Transverse colon (tissue), 4 donors: Measurements from ENCODE around the gene DCLRE1C. TPM values are rescaled to one million over a fixed set of nuclear protein-coding genes. Genes with fewer than 3 reads are reported as not detected.

Source experiments
- DNase-seq: peaks from one replicate; pipeline ENCODE4 v3.0.0-alpha.2; 2019
- H3K27ac ChIP-seq, 4 donors: fragments of 200-600 bp; sonication (generic); 2 replicates each; pipeline ENCODE4 v1.5.1; 2016 to 2018; ENCODE audit warnings: inconsistent platforms in 4 of 4
- H3K27me3 ChIP-seq: fragments of 200-600 bp; sonication (generic); 2 replicates; pipeline ENCODE4 v1.5.1; 2017; ENCODE audit warnings: inconsistent platforms
- H3K36me3 ChIP-seq, 4 donors: fragments of 200-600 bp; sonication (generic); 2 replicates each; pipeline ENCODE4 v1.5.1; 2017 to 2019; ENCODE audit warnings: inconsistent platforms in 4 of 4
- H3K4me1 ChIP-seq, 4 donors: fragments of 200-600 bp; sonication (generic); 2 replicates each; pipeline ENCODE4 v1.5.1; 2017 to 2020; ENCODE audit warnings: inconsistent platforms in 4 of 4
- H3K4me3 ChIP-seq, 4 donors: fragments of 200-600 bp; sonication (generic); 1 replicate in 1 of 4; 2 replicates in 3 of 4; pipeline versions ENCODE4 v1.5.1 to v1.6.1; 2017 to 2019; ENCODE audit warnings: inconsistent platforms in 4 of 4
- H3K9me3 ChIP-seq, 2 donors: fragments of 200-600 bp; sonication (generic); 2 replicates each; pipeline ENCODE4 v1.5.1; 2017 to 2019; ENCODE audit warnings: inconsistent platforms in 2 of 2
- CTCF ChIP-seq, 5 experiments: fragments of 200-600 bp in 3 of 5; fragments of 450-650 bp in 2 of 5; sonication (generic) in 3 of 5; IDR thresholded peaks; 1 replicate in 2 of 5; 2 replicates in 3 of 5; pipeline ENCODE4 v1.5.1; 2016 to 2017; ENCODE audit warnings: antibody characterized with exemption in 5 of 5, inconsistent platforms in 3 of 5, mild to moderate bottlenecking in 2 of 5, moderate library complexity in 1 of 5
- EP300 ChIP-seq: sonication (generic); formaldehyde crosslinking; IDR thresholded peaks from one replicate; pipeline ENCODE4 v1.6.1; 2017; ENCODE audit warnings: antibody characterized with exemption, low read depth
- POLR2A ChIP-seq: fragments of 450-650 bp; IDR thresholded peaks from one replicate; pipeline ENCODE4 v1.6.1; 2016; ENCODE audit warnings: antibody characterized with exemption, mild to moderate bottlenecking, moderate library complexity
- POLR2AphosphoS5 ChIP-seq, 3 donors: sonication (generic); formaldehyde crosslinking; IDR thresholded peaks; one replicate each; pipeline ENCODE4 v1.6.1; 2016; ENCODE audit warnings: antibody characterized with exemption in 3 of 3
- WGBS, 2 donors: methylation state at CpG; one replicate each; pipeline ENCODE4 v1.1.5; 2018; ENCODE audit warnings: low coverage in 1 of 2; 5-methylcytosine and 5-hydroxymethylcytosine counted together
- in situ Hi-C, 4 donors: fragments of 200-750 bp; cut with MboI; loops; one replicate each; pipeline versions ENCODE4 v1.15.0 to v1.15.1; 2017; ENCODE audit warnings: low sequenced_read_pairs in 3 of 4, low pct_ligation_motif_present in 1 of 4, low pct_unique_long_range_greater_than_20kb in 1 of 4
- intact Hi-C: fragments of 100-400 bp; cut with DNase I; formaldehyde crosslinking; loops from one replicate; pipeline ENCODE4 v1.15.1; 2023; ENCODE audit warnings: low total_unique reads
- total RNA-seq, 4 donors: library from RNA; depleted of rRNA; stranded (reverse); fragments of >200 nt; gene quantifications; one replicate each; pipeline ENCODE4 v1.1.0, GENCODE V29; 2016

The DCLRE1C gene
- total RNA-seq, 4 donors from 2014 or later = 10.0 to 61.3 (median 13.8) TPM

GRCh38 chr10:14936584-14936983, 17.3 kb downstream of the DCLRE1C start:
- Histone ChIP-seq H3K36me3 (peaks cover 0 to 24% (median 8%) of the 10 kb centered on the region in 4 donors), H3K27ac (no peak overlapping the region), H3K27me3 (no peaks in the 10 kb centered on the region), H3K4me3 (no peak overlapping the region), H3K4me1 (no peaks in the 10 kb centered on the region), H3K9me3 (no peaks in the 10 kb centered on the region)
- in situ Hi-C loops = no loop called here
- WGBS, 2 donors = 94 to 100% methylated on average over 2 of the region's 2 CpGs
- DNase-seq = no peak
- TF ChIP-seq CTCF (IDR thresholded peaks at IDR 0.05) (no peak), POLR2A (no peak), EP300 (no peak), POLR2AphosphoS5 (IDR thresholded peaks at IDR 0.05) (no peak)
- intact Hi-C loops = no loop called here

GRCh38 chr10:14930610-14931009, 23.3 kb downstream of the DCLRE1C start:
- TF ChIP-seq EP300 (no peak), CTCF (IDR thresholded peaks at IDR 0.05) (no peak), POLR2AphosphoS5 (IDR thresholded peaks at IDR 0.05) (no peak), POLR2A (no peak)
- Histone ChIP-seq H3K9me3 (no peaks in the 10 kb centered on the region), H3K27me3 (no peaks in the 10 kb centered on the region), H3K27ac (no peak overlapping the region), H3K4me3 (no peak overlapping the region), H3K4me1 (no peaks in the 10 kb centered on the region), H3K36me3 (peaks cover 0 to 41% (median 21%) of the 10 kb centered on the region in 4 donors)
- DNase-seq = no peak
- in situ Hi-C loops (no loop called here), intact Hi-C loops (no loop called here)
- 94 to 98% methylated on average over 10 of the region's 10 CpGs for WGBS, 2 donors

- no peaks in the 10 kb centered on the region for H3K9me3 ChIP-seq
- WGBS, 2 donors = 79 to 83% methylated on average over 7 to 13 of the region's 13 CpGs
- H3K4me3 ChIP-seq = no peak overlapping the region
- H3K27ac ChIP-seq = no peak overlapping the region
- TF ChIP-seq CTCF (IDR thresholded peaks at IDR 0.05) (no peak), POLR2A (no peak), POLR2AphosphoS5 (IDR thresholded peaks at IDR 0.05) (no peak), EP300 (no peak)
- DNase-seq = no peak
- no peaks in the 10 kb centered on the region for H3K4me1 ChIP-seq
- in situ Hi-C loops = no loop called here
- H3K36me3 ChIP-seq = peaks cover 0 to 38% (median 16%) of the 10 kb centered on the region in 4 donors
- intact Hi-C loops = no loop called here
- no peaks in the 10 kb centered on the region for H3K27me3 ChIP-seq
Observed at GRCh38 chr10:14926722-14927416, 27.0 kb downstream of the DCLRE1C start.

GRCh38 chr10:14926061-14926470, 27.8 kb downstream of the DCLRE1C start:
- in situ Hi-C loops = no loop called here

GRCh38 chr10:14925268-14925667, 28.6 kb downstream of the DCLRE1C start:
- no peak overlapping the region for H3K27ac ChIP-seq
- in situ Hi-C loops (no loop called here), intact Hi-C loops (no loop called here)
- no peaks in the 10 kb centered on the region for H3K27me3 ChIP-seq
- 95 to 97% methylated on average over 2 of the region's 2 CpGs for WGBS, 2 donors
- H3K4me1 ChIP-seq = no peaks in the 10 kb centered on the region
- no peaks in the 10 kb centered on the region for H3K9me3 ChIP-seq
- DNase-seq = no peak
- TF ChIP-seq EP300 (no peak), POLR2AphosphoS5 (IDR thresholded peaks at IDR 0.05) (no peak), POLR2A (no peak), CTCF (IDR thresholded peaks at IDR 0.05) (no peak)
- peaks cover 0 to 50% (median 13%) of the 10 kb centered on the region in 4 donors for H3K36me3 ChIP-seq
- no peak overlapping the region for H3K4me3 ChIP-seq

More at GRCh38 chr10:14926061-14926470, 27.8 kb downstream of the DCLRE1C start:
- no peak overlapping the region for H3K4me3 ChIP-seq
- H3K36me3 ChIP-seq = peaks cover 0 to 42% (median 16%) of the 10 kb centered on the region in 4 donors
- H3K27me3 ChIP-seq = no peaks in the 10 kb centered on the region
- whole genome bisulfite sequencing, 2 donors = 76 to 100% methylated on average over 1 to 8 of the region's 8 CpGs
- no peak for DNase-seq
- intact Hi-C loops = no loop called here
- no peaks in the 10 kb centered on the region for H3K4me1 ChIP-seq
- H3K9me3 ChIP-seq = no peaks in the 10 kb centered on the region
- H3K27ac ChIP-seq = no peak overlapping the region
- TF ChIP-seq POLR2AphosphoS5 (IDR thresholded peaks at IDR 0.05) (peak in 1 of 3 donors; percentile 7), POLR2A (no peak)
